ENCODE data around the gene TRIM25.
A peak's percentile ranks its signal among the peaks of the same experiment; 100 is the strongest.
"Not testable (repeated sequence)": the region's sequence is repeated elsewhere in the genome, so short reads cannot be mapped to it uniquely, and the experiment has no call there.

Gene TRIM25, protein sequence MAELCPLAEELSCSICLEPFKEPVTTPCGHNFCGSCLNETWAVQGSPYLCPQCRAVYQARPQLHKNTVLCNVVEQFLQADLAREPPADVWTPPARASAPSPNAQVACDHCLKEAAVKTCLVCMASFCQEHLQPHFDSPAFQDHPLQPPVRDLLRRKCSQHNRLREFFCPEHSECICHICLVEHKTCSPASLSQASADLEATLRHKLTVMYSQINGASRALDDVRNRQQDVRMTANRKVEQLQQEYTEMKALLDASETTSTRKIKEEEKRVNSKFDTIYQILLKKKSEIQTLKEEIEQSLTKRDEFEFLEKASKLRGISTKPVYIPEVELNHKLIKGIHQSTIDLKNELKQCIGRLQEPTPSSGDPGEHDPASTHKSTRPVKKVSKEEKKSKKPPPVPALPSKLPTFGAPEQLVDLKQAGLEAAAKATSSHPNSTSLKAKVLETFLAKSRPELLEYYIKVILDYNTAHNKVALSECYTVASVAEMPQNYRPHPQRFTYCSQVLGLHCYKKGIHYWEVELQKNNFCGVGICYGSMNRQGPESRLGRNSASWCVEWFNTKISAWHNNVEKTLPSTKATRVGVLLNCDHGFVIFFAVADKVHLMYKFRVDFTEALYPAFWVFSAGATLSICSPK

DNA sequence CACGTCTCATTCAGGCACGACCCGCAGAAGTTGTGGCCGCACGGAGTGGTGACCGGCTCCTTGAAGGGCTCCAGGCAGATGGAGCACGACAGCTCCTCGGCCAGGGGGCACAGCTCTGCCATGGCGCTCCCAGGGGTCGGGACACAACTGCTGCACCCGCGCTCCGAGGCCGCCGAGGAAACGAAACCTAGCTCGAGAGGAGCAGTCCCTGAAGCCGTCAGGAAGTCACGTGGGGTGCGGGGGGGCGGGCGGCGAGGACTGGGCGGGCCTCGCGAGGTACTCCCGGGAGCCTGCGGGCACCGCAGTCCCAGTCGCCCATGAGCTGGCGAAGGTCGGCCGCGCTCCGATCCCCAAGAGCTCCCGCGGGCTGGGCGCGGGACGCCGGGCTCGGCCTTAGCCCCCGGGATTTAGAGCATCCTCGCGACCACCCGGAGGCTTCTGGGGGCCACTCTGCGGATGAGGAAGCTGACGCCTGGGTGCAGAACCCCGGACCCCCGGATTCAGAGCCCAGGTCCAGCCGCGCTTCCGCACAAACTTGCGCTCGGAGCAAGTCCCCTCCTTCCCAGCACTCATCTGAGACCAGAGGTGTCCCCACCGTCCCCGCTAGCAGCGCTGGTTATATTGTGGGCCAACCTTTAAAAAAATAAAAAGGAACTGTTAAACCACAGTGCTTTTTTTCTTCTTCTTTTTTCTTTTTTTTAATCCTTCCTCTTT, at the start of gene TRIM25:
TRIM25 (minus strand) TSS at position 183 of the 714 bp plus-strand sequence; CDS start at position 122, 61 bp downstream.
- peak; percentile 63 to 93 (median 83) for DNase-seq
- intact Hi-C loops (cut with DNase I) = loop anchor here (5.0 kb wide), 1 partner anchor 82 kb away; the partner anchor contains the start of genes C17orf67 and DGKE

DNA sequence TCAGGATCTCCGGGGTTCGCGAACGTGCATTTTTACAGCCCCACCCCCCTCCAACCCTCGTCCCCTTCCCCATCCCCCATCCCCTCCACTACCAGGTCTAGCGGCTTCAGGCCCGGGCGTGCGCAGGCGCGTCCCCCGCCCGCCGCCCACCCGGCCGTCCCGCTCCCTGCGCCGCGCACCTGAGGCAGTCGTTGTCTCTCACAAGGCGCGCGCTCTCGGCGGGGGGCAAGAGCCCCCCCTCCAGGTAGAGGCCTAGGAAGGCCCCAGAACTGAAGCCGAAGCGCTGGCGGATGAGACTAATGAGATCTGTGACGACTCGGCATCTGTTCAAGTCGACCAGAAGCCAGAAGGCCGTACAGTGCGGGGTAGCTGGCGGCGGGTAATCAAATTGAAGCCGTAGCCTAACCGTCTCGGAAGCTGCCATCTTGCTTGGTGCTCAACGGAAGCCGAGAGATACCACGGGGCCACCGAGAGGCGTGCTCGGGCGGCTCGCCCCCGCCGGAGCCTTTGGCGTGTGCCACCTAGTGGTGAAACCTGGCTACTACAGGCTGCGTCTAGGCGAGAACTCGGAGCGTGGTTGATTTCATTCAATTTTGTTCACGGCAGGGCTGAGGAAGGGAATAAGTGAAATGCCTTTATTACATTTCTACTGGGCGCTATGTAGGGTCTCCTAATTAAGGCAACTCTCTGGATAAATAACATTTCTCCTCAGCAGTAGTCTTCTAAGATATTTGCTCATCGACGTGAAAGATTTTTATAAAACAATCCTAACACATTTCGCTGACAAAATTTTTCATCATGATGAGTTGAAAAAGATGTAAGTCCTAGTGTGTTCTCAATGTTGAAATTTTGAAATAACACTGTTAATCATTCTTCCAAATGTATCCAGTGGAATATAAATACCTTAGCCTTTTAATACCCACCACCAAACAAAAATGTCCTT, 47.0 kb upstream of the TRIM25 start, which contains the start of gene COIL:
COIL (minus strand) TSS at position 455 of the 943 bp plus-strand sequence; CDS start at position 424, 31 bp downstream.
- peak; percentile 88 to 98 (median 96) for DNase-seq

DNA sequence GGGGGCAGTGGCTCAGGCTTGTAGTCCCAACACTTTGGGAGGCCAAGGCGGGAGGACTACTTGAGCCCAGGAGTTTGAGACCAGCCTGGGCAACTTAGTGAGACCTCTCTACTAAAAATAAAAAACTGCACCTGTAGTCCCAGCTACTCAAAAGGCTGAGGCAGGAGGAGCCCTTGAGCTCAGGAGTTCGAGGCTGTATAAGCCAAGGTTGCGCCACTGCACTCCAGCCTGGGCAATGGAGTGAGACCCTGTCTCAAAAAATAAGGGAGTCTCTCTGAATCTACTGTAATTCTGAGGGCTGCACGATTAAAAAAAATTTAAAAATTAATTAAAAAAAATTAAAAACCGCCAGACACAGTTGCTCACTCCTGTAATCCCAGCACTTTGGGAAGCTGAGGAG, 43.1 kb upstream of the TRIM25 start:
- no peak for DNase-seq
- intact Hi-C loops (cut with DNase I) = no loop called here

More for the DNA sequence above, 47.0 kb upstream of the TRIM25 start, which contains the start of gene COIL:
- intact Hi-C loops (cut with DNase I) = loop anchor here (10.0 kb wide), 1 partner anchor 126 kb away; the partner anchor contains the start of genes C17orf67 and DGKE

DNA sequence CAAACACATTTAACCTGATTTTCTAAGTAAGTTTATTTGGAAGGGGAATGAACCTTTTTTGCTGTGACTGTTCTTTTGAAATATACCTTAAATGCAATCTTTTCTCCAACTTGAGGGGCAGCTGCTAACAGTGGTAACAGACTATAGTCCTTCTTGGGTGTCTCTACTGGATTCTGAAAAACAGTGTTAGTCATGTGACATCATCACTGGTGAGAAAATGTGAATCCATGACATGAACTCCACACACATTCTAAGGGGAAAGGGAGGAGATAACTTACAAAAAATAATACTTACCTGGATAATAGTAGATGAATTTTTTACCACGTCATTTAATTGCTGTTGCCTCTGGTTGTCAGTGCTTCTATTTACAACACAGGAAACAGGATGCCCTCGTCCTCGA, 35.7 kb upstream of the TRIM25 start:
- intact Hi-C loops (cut with DNase I) = no loop called here
- DNase-seq = no peak

DNA sequence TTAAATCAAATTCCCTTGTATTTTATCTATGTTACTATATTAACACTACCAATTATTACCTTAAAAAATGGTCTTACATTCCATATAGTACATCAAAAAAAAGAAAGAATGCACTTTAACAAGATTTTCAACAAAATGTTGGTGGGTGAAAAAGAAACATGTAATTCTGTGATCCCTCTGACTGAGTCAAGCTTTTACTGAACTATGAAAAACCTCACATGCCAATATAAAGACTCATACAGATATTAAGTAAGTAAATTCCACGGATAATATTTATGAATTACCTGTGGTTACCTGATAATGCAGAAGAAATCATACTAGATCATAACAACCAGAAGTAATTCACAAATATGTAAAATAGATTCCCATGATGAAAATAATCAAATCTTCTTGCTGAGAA, 34.6 kb upstream of the TRIM25 start:
- intact Hi-C loops (cut with DNase I) = no loop called here
- DNase-seq = no peak

DNA sequence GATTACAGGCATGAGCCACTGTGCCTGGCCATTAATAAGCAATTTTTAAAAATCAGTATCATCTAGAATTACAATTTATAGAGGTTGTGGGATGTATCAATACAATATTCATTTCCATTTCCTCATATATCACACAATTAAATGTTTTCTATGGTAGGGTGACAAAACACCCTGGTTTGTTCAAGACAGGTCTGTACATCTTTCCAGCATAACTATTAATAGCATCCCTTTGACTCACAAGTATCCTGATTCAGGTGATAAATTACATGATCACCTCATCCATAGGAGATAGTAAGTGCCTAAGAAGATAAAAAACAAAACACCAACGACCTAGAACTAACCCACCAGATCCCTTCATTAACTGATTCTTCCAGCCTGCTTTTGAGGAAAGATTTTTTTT, 33.9 kb upstream of the TRIM25 start:
- DNase-seq = no peak
- intact Hi-C loops (cut with DNase I) = no loop called here

DNA sequence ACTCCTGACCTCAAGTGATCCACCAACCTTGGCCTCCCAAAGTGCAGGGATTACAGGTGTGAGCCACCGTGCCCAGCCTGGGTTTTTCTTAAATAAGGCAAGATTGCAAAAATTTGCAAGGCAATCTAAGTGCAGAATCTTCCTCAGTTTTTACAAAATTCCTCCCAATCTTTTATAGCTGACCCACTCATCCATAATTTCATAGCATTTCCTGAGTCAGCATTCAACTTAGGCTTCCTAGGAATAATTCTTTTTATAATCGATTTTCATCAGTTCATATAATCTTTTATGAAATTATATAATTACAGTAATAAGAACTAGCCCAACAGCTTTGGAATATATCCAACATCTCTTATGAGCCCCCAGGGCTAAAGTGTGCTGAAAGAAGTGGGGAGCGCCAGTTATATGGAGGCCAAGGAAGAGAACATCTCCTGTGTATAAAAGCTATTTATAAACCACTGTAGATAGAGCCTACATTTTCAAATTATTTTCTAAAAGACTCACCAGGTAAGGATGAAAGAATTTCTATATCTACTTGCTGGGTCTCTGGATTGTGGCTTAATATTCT, 32.2 kb upstream of the TRIM25 start:
- intact Hi-C loops (cut with DNase I) = no loop called here
- DNase-seq = no peak

DNA sequence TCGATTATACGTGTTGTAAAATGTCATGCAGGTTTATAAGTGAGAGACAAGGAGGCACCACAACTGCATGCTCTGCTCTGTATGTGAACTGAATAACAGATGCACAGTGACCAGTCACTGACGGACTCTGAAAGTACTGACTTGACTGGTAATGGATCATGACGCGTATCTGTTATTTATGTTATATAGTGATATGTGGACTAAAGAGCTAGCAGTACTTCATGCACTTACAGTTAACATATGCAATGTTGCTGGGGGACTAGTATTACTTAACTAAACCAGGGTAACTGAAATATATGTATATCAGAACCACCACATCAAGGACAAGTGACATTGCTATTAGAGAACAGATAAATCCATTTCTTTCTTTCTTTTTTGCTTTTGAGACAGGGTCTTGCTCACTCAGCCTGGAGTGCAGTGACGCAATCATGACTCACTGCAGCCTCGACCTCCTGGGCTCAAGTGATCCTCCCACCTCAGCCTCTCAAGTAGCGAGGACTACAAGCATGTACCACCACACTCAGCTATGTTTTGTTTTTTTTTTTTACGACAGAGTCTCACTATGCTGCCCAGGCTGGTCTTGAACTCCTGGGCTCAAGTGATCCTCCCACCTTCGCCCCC, 29.8 kb upstream of the TRIM25 start:
- intact Hi-C loops (cut with DNase I) = no loop called here
- DNase-seq = no peak

DNA sequence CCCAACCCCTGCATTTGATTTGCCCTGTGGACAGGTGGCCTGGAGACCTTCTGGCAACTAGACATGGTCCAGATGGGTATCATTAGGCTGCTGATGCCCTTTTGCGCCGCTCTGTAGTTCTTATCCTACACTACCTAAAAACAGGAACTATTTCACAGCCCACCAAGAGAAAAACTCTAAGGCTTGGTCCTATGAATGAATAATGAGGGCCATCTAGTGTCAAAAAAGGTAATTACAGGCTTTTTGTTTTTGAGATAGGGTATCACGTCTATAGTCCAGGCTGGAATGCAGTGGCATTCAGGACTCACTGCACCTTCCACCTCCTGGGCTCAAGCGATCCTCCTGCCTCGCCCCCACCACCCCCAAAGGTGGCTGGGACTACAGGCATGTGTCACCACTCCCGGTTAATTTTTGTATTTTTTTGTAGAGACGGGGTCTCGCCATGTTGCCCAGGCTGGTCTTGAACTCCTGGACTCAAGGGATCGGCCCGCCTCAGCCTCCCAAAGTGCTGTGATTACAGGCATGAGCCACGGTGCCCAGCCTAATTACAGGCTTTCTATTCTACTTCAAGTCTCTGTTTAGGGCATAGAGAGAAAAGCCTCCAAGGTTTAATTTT, 26.1 kb upstream of the TRIM25 start:
- intact Hi-C loops (cut with DNase I) = no loop called here
- peak in 1 of 42 donors; percentile 6 for DNase-seq

DNA sequence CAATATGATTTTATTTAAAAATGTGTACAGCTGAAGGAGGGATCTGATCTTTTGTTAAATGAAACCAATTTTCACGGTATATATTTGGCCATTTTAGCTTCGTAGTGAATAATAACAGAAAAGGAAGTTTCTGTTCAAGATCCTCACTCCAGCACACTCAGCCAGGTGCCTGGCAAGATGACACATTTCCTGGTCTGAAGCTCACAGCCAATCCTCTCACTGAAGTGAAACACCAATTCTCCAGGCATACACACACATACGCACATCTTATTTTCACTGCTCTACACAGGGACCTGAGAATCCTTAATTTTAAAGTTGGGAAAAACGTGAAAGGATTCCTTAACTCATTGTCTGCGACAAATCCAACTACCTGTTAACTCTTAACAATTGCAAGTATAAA, 24.4 kb upstream of the TRIM25 start:
- DNase-seq; intact Hi-C loops (cut with DNase I): not testable (repeated sequence)

DNA sequence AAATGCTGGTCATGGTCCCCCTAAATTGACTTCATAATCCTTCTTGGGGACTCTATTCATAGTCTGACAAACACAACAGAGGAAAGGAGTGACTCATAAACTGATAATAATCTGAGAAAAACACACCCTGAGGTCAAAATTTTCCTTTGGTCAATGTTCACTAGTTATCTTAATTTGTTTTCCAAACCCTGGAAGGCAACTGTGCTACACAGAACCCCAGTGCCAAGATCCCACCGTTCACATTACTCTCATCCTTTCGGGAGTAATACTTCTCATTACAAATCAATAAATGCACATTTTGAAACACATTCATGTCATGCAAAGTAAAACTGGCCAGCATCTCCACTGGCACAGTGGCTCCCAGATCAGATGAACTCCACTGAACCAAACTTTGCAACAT, 23.8 kb upstream of the TRIM25 start:
- DNase-seq = no peak
- intact Hi-C loops (cut with DNase I) = no loop called here

DNA sequence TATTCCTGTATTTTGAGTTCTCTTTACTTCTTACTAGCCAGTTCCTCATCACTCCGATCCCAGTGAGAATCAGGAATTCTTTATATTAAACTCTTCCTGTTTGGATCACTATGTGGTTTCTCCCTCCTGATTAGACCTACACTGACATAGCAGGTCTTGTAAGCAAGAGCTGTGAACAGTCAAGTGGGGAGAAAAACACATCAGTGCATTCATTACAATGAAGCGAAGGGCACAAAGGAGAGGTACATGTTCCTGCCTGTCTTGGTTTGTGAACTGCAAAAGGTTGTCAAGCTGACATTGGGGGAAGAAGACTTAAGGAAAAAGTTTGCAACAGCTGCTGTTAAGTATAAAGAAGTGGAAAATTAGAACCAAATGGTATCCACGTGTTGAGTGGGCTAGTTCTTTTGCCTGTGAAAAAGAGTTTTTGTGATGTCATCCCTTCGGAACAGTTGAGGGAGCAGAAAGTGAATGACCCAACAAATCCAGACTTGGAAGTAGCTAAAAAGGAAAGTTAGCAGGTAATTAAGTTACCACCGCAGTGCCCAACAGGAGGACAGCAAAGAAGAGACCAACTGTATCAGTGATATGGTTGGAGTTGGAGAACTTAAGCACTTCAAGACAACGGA, 23.0 kb upstream of the TRIM25 start:
- DNase-seq = no peak
- intact Hi-C loops (cut with DNase I) = no loop called here

DNA sequence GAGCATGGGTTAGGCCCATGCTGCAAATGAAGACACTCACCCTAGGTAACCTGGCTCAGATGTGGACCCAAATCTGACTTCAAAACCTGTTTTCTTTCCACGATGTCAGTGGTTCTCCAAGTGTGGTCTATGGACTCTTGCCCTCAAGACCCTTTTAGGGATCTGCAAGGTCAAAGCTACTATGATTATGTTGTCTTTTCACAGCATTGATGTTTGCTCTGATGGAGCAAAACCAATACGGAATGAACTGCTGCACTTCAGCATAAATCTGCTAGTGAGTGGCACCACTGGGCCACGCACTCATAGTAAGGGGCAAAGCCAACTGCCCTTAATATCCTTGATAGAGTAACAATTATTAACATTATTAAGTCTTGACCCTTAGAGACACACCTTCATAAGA, 21.6 kb upstream of the TRIM25 start:
- intact Hi-C loops (cut with DNase I) = no loop called here
- no peak for DNase-seq

DNA sequence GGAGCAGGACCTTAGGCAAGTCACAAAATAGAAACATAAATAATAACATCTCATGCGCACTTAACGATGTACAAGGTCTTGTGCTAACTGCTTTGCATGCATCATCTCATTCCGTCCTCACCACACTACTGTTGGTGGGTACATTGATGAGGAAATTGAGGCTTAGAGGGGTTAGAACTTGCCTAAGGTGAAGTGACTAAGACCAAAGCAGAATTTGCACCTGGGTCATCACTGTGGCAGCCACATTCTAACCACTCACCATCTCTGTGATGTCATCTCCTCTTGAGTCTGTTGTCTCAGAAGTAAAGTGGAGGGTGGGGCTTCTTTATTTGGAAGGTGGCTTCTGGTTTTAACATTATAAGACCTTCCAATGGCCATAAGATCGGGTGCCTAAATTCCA, 20.4 kb upstream of the TRIM25 start:
- intact Hi-C loops (cut with DNase I) = no loop called here
- no peak for DNase-seq

DNA sequence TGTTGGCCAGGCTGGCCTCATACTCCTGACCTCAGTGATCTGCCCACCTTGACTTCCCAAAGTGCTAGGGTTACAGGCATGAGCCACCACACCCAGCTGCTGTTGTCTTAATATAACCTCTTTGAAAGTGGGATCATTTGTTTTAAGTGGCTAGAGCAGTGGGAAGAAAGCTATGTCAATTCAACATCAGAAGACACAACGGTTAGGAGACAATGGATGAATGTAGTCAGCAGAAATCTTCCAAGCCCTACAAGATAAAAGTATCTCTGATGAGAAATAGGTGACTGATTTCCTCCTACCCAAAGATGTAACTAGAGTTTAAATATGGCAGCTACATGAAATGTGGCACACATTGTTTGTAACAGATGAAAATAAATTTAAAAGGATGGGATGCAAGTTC, 20.0 kb upstream of the TRIM25 start:
- intact Hi-C loops (cut with DNase I) = no loop called here
- no peak for DNase-seq

DNA sequence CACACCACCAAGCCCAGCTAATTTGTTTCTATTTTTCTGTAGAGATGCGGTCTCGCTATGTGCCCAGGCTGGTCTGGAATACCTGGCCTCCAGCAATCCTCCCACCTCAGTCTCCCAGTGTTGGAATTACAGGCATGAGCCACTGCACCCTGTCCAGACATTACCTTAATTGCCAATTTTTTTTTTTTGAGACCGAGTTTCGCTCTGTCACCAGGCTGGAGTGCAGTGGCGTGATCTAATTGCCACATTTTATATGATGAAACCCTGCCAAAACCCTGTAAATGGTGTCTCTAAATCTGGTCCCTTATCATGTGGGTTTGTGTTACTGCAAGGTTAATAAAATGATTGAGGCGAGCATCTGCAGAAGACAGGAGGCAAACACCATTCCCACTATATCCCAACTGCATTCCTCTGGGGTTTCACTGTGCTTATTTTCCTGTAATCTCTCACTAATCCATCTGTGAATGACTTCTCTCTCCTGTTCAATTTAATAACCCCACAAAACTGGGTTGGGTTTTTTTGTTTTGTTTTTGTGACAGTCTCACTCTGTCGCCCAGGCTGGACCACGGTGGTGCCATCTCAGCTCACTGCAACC, 19.4 kb upstream of the TRIM25 start:
- intact Hi-C loops (cut with DNase I) = no loop called here
- DNase-seq = no peak

Measured in head of caudate nucleus (tissue), 42 donors.